HUDEP-2 (cell line): ENCODE measurements around the gene SUPT16H.
"Not testable (repeated sequence)": the region's sequence is repeated elsewhere in the genome, so short reads cannot be mapped to it uniquely, and the experiment has no call there.

Experiments used
- DNase-seq, 76 experiments: peaks; one replicate each; lab custom pipeline; 2025; ENCODE audit not compliant: unreplicated experiment in 76 of 76; lab: John Stamatoyannopoulos, UW

Gene SUPT16H

GRCh38 chr14:21383848-21384493 is at the start of gene SUPT16H:
Gene SUPT16H, minus strand, starts transcription at chr14:21384019. Its CDS starts 92 bp downstream, at chr14:21383927.
- peak in 75 of 76 experiments; percentile 24 to 97 (median 91) for DNase-seq

GRCh38 chr14:21431126-21431525 is 47.3 kb upstream of the SUPT16H start:
- no peak for DNase-seq

- DNase-seq: peak in 1 of 76 experiments; percentile 8
Observed at GRCh38 chr14:21428930-21429329, 45.1 kb upstream of the SUPT16H start.

- DNase-seq: no peak
Observed at GRCh38 chr14:21426692-21427091, 42.9 kb upstream of the SUPT16H start.

- no peak for DNase-seq
Observed at GRCh38 chr14:21419528-21419927, 35.7 kb upstream of the SUPT16H start.

GRCh38 chr14:21415329-21415728 is 31.5 kb upstream of the SUPT16H start:
- no peak for DNase-seq

- DNase-seq: no peak
Observed at GRCh38 chr14:21414137-21414631, 30.4 kb upstream of the SUPT16H start.

GRCh38 chr14:21408147-21408546 is 24.3 kb upstream of the SUPT16H start:
- DNase-seq: no peak

GRCh38 chr14:21406213-21406612 is 22.4 kb upstream of the SUPT16H start:
- DNase-seq: no peak

- no peak for DNase-seq
Observed at GRCh38 chr14:21405097-21405496, 21.3 kb upstream of the SUPT16H start.

GRCh38 chr14:21399311-21399870 is 15.6 kb upstream of the SUPT16H start:
- DNase-seq: no peak

GRCh38 chr14:21398901-21399300 is 15.1 kb upstream of the SUPT16H start:
- DNase-seq: no peak

- DNase-seq: no peak
Observed at GRCh38 chr14:21395450-21395849, 11.6 kb upstream of the SUPT16H start.

- peak in 2 of 76 experiments; percentile 4 to 6 for DNase-seq
Observed at GRCh38 chr14:21385188-21385904, 1.5 kb upstream of the SUPT16H start.

GRCh38 chr14:21384494-21384851 is 654 bp upstream of the SUPT16H start:
- peak in 4 of 76 experiments; percentile 28 to 40 (median 35) for DNase-seq

- peak in 36 of 76 experiments; percentile 1 to 65 (median 21) for DNase-seq
Observed at GRCh38 chr14:21382886-21383847, 652 bp downstream of the SUPT16H start.

- no peak for DNase-seq
Observed at GRCh38 chr14:21382095-21382494, 1.7 kb downstream of the SUPT16H start.

- no peak for DNase-seq
Observed at GRCh38 chr14:21379338-21379737, 4.5 kb downstream of the SUPT16H start.

GRCh38 chr14:21373980-21374379 is 9.8 kb downstream of the SUPT16H start:
- no peak for DNase-seq

- not testable (repeated sequence) for DNase-seq
Observed at GRCh38 chr14:21372814-21373213, 11.0 kb downstream of the SUPT16H start.
